Activated effector memory CD4-positive, alpha-beta T cell treated with anti-CD3 and anti-CD28 coated beads, Interleukin-2, amount 50 U/mL, for 16 hours (primary cell): ENCODE results near the gene GCKR.

Experiments used
- DNase-seq: peaks from one replicate; pipeline ENCODE4 v3.0.0-alpha.2; 2020

The GCKR gene, protein sequence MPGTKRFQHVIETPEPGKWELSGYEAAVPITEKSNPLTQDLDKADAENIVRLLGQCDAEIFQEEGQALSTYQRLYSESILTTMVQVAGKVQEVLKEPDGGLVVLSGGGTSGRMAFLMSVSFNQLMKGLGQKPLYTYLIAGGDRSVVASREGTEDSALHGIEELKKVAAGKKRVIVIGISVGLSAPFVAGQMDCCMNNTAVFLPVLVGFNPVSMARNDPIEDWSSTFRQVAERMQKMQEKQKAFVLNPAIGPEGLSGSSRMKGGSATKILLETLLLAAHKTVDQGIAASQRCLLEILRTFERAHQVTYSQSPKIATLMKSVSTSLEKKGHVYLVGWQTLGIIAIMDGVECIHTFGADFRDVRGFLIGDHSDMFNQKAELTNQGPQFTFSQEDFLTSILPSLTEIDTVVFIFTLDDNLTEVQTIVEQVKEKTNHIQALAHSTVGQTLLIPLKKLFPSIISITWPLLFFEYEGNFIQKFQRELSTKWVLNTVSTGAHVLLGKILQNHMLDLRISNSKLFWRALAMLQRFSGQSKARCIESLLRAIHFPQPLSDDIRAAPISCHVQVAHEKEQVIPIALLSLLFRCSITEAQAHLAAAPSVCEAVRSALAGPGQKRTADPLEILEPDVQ

DNA sequence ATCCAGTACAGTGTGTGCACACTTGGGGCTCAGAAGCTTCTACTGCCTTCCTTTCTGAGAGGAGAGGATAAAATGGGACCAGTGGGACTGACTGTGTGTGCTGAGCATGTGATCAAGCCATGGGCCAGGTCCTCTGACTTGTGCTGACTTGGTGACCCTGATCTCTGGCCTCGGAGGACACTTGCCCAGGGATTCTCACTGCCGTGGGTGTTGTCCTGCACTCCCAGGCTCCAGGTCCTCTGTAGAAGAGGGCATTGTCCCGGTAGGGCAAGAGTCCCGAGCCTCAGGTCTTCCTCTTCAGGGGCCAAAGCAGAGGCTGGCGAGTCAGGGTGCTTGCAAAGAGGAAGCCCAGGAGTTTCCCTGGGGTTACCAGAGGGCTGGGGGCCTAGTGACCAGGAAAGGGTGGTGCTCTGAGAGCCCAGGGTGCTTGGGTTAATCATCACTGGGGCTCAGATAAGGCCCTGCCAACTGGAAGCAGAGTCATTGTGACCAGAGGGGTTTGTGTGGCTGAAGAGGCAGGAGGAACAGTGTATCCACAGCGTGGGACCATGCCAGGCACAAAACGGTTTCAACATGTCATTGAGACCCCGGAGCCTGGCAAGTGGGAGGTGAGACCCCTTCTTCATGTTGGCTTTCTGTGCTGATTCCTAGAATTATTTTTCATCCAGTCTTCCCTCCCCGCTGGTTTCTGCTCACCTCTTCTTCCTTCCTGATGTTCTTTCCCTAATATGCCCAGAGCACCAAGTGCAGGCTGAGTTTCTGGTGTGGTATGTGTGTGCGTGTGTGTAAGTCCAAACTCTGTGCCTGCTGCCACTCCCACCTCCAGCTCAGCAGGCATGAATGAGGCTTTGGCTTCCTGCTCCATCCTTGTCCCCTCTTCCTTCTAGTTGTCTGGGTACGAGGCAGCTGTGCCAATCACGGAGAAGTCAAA lies at the start of gene GCKR:
Gene GCKR, plus strand, starts transcription at position 483 of the 931 bp plus-strand sequence. Its CDS starts 66 bp downstream, at position 549.
- DNase-seq = no peak

DNA sequence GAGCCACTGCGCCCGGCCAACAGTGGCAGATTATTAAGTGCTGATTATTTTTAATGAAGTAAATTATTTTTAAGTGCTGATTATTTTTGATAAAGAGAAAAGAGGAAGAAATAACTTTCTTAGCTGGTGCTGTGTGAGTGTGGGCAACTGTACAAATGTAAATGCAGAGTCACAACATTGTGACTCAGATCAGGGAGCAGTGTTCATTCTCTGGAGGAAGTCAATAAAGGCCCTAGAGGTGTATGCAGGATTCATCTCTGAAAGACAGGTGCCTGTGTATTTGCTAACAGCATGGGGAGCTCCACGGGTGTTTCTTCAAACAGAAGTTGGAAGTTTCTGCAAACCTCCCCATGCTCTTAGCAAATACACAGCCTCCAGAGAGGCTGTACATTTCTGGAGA lies 48.3 kb upstream of the GCKR start:
- no peak for DNase-seq

DNA sequence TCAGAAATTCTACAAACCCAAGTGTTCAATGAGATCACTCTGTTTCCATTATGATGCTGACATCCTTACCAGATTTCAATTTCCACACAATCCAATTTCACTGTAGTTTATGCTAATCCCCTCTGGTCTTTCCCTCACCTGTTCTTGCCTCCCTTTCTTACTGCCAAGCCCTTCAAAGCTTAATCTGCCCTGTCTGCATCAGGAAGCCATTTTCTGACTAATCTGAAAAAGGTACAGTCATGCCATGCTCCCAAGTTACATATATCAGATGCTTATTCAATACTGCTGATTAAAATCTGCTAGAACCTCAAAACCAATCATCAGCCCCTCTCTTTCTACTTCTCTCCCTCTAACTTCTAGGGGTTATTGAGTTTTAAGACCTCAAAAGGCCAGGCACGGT lies 45.5 kb upstream of the GCKR start:
- DNase-seq = no peak

DNA sequence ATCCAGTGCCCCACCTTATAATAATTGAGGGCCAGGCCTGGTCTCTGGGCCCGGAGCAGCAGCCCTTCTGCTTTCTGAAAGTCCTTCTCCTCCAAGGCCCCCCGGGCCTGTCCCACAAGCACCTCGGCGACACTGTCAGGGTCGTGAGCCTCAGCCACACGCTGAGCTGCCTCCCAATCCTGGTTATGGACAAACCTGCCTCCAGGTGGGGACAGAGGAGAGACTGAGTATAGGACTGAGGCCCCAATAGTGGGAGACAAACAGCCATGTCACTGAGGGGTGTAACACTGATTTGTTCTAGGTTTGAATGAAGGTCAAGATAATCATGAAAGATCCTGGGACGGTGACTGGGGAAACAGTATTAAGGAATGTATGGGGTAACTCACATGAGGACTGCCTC lies 42.7 kb upstream of the GCKR start:
- DNase-seq = no peak

DNA sequence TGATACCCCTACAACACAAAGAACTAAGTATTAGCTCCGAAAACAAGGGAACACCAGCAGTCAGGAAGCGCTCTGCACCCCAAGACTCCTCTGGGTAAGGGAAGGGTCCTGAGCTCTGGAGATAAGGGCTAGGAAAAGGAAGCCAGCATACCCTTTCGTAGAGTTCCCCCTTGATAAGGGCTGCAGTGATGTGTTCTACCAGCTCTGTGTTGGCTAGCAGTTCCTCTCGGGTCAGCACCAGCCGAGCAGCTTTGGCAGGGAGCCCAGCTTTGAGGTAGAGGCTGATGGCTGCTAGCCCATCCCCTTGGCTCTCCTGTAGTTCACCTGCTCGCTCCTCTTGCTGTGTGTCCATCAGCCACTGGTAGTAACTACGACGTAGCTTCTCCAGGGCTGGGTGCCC lies 35.5 kb upstream of the GCKR start:
- no peak for DNase-seq

DNA sequence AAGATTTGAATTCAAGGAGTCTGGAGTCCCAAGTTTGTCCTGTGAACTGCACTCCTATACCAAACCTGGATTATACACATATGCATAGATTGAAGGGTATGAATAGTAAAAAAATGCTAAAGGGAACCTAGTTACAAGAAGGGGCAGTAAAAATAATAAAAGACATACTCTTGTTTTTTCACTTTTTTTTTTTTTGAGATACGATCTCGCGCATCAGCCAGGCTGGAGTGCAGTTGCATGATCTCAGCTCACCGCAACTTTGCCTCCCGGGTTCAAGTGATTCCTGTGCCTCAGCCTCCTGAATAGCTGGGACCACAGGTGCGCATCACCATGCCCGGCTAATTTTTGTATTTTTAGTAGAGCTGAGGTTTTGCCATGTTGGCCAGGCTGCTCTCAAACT lies 32.2 kb upstream of the GCKR start:
- no peak for DNase-seq

DNA sequence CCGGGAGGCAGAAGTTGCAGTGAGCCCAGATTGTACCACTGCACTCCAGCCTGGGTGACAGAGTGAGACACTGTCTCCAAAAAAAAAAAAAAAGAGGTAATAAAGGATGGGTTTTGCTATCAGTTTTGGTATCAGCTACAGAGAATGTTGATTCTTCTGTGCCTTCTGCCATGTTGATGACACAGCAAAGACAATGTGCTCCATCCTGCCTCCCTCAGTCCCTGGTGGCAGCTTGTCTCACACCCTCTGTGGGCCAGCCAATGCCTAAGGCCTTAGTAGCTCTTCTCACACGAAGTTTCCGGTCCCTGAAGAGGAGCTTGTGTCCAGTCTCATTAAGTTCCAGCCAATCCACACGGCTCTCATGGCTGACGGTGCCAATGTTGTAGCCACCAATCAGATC lies 24.7 kb upstream of the GCKR start:
- DNase-seq = no peak

DNA sequence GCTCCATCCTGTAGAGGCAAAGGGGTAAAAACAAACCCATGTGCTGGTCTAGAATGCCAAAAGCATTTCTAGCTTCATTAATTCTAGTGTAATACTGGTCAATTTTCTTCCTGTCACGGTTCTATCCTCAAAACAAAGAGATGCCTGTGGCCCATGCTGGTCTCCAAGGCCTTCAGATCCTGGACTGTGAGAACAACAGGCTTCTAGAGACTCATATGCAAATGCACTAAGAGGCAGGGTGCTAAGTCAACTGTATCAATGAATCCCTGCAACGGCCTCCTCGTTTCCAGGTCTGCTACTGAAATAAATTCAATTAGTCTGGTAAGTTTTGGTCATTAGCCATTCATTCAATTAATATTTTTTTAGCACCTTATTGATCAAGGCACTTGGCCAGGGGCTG lies 11.1 kb upstream of the GCKR start:
- DNase-seq = no peak

DNA sequence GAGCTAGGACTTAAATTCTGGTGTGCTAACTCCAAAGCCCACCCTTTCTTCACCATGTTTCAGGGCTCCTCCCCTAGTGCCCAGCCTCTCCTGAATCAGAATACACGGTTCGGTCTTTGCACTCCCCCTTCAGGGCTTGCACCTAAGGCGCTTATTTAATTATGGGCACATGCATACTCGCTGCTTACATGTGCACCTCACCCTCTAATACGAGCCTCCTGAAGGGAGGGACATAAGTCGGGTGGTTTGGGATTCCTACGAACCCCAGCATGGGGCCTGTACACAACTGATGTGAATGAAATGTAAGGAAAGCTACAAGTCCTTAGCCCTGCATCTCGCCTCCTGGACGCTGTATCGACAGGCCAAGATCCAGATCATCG lies 7.5 kb upstream of the GCKR start:
- no peak for DNase-seq

DNA sequence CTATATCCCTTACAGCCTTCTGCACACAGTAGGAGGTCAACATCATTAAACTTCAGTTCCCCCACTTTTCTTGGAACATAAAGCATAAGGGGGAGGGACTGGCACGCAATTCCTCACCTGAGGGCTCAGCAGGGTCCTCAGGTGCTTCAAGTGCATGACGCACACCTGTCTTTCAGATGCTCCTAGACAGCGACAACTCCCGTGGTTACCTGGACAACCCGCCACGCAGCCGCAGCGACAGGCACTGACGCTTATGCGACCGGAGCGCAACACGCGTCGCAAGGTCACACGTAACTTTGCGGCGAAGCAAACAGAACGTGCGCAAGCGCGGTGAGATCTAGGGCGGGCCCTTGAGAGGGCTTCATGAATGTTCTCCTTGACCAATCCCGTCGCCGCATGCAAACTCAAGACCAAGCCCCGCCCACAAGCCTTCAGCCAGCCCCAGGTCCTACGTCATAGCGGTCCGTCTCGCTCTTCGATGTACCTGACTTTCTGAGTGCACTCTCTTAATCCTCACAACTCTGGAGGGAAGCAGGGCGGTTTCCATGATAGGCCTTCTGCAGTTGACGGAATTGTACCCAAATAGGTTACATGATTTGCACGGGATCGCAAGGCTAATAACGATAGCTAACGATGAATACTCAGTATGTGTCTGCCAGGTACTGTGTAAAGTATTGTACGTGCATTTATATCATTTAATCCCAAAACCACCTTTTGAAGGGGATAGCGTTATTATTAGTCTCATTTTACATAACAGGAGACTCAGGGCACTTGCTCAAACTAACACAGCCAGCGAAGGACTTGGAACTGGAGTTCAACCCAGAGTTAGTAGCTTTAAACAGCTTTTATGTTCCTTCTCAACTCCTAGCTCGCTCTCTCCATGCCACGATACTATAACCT lies 6.9 kb upstream of the GCKR start, which contains the start of gene IFT172:
Gene IFT172, minus strand, starts transcription at position 246 of the 900 bp plus-strand sequence. Its CDS starts 90 bp downstream, at position 156.
- peak; percentile 100 for DNase-seq

DNA sequence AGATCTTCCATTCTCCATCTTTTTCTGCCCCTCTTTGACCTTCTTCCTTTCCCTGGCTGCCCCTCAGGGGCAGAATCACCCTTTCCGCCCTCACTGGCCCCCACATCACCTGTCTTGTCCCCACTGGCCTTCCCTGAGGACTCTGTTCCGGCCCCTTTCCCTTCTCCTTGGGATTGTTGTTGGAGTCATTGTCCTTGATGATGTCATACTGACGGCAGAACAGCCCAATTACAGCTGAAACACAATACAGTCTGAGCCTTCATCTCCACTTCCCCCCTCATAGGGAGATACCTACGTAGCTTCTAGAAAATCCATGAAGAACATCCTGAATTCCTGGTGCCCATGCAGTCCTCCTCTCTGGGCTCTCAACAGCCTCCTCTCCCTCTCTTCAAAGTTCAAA lies 4.1 kb upstream of the GCKR start:
- DNase-seq = no peak

DNA sequence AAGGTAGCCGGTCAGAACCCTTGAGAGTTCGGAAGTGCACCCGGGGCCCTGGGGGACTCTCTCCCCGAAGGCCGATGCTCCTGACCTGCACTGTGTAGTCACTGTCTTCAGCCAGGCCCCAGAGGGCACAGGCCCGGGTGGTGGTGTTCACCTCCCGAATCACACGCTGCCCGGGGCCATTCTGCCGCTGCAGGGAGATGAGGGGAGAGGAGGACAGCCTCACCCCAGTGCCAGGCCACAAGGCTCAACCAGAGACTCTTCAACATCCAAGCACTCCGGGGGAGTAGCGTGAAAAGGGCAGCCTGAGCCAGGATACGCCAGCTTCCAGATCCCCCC lies 2.7 kb upstream of the GCKR start:
- DNase-seq = no peak

DNA sequence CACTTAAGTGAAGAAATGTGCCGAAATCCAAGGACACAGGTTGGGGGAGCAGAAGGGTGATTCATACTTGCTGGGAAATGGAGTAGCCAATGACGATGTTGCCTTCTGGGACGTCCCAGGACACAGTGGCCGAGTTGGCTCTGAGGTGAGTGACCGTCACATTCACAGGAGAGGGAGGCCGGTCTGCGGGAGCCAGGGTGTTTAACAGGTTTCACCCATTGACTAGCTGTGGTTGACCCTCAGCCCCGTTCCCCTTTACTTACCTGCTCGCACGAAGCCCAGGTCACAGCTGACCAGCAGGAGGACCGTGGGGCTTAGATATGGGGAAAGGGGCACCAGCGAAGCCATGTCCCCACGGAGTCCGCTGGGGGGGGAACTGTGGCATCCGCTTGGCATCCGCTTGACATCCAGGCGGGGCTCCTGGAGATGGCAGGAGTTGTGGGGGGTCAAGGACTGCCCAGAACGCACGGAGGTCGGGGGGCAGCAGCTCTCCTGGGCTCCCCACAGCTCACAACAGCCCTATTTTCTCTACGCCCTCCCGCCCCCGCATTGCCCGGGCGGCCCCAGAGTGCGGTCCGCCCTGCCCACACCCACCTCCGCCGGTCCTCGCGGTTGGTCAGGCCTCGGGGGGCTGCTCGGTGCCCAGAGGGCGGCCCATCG lies 2.2 kb upstream of the GCKR start:
- no peak for DNase-seq

DNA sequence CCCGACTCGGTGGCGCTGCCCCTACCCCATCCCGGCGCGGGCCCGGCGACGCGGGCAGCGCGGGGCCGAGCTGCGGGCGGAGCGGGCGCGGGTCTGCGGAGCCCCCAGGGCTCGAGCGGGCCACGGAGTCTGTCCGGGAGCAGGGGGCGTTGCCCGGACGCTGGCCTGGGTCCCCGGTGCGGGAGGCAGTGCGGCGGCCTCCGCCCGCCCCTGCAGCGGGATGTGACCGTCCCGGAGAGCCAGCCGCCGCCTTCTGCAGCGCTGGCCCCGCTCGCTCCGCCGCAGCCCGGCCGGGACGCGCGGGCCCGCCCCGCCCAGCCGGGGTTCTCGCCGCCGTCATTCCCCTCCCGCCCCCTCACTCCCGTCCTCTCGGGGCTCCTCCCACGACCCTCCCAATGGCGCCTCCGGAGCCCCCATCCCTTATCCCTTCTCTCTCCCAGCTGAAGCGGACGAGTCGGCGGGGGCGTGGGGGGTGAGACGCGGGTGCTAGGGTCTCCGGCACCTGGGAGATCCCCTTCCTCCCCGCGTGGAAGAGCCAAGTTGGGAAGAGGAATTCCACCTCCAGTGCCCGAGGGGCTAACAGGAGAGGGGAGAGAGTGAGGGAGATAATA lies 1.6 kb upstream of the GCKR start, which contains the start of gene FNDC4:
Gene FNDC4, minus strand, starts transcription at position 257 of the 611 bp plus-strand sequence. CDS start 521 bp downstream, outside the sequence.
- peak; percentile 69 for DNase-seq

DNA sequence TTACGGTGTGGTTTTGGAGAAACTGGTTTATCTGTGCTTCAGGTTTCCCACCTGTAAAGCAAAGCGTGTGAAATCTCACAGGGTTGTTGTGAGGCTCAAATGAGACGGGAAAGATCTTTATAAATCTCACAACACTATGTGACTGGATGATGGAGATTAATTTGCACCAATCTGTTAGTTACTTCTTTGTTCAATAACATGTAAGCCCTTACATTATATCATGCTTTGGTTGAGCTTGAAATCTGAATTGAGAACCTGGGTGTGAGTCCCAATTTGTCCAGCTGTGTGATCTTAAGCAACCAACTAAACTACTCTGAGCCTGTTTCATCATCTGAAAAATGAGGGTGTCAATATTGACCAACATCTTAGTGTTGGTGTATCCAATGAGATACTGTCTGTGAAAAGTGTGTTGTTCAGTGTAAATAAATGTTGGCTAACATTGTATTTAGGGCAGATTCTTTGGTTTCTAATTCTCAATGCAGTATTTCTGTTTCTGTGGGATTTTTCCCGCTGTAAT lies 741 bp upstream of the GCKR start:
- DNase-seq = no peak

DNA sequence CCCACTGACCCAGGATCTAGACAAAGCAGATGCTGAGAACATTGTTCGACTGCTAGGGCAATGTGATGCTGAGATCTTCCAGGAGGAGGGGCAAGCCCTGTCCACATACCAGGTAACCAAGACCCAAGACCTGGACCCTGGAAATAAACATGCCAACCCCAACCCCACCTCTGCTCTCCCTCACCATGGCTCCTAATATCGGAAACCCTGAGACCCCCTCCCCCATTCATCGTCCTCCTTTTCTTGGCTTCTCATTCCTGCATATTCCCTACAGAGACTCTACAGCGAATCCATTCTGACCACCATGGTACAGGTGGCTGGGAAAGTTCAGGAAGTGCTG lies 619 bp downstream of the GCKR start:
- DNase-seq = no peak

DNA sequence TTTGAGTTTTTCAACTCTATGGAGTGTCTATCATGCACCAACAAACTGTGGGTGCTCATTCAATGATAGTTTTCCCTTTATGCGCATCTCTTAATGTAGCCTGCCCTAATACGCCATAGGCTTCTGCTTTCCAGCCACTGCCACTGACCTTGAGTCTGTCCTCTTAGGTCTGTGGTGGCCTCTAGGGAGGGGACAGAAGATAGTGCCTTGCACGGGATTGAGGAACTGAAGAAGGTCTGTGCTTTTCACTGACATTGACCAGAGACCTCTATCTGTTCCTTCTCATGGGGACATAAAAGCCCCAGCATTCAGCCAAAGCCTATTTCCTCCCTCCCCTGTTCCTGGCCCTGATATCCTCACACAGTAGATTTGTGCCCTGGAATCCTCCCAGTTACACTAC lies 2.3 kb downstream of the GCKR start:
- DNase-seq = no peak

DNA sequence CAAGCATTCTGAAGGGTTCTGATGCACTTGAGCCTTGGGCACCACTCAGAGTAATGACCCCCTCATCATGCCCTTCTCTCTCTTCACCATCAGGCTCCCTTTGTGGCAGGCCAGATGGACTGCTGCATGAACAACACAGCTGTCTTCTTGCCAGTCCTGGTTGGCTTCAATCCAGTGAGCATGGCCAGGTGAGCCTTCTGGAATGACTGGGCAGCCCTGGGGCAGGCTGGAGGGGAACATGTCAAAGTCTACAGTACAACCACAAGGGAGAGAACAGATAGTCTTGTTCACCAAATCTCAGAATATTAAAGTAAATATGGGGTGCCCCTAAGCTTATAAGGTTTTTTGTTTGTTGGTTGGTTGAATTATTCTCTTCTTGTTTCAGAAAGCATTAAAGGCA lies 4.4 kb downstream of the GCKR start:
- DNase-seq = no peak

DNA sequence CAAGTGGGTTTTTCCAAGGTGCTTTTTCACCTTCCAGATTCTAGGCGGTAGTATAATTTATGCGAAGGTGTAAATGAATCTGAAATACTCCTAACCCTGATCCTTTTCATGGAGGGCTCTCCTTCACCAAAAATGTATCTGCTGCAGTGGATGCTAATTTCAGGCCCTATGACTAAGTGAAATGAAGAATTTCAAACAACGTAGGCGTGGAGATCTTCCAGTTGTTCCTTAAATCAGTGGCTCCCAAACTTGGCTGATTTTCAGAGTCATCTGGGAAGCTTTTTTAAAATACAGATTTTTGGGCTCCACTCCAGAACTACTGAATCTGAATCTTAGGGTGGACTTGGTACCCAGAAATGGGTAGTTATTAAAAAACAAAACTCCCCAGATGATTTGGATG lies 5.5 kb downstream of the GCKR start:
- DNase-seq = no peak

DNA sequence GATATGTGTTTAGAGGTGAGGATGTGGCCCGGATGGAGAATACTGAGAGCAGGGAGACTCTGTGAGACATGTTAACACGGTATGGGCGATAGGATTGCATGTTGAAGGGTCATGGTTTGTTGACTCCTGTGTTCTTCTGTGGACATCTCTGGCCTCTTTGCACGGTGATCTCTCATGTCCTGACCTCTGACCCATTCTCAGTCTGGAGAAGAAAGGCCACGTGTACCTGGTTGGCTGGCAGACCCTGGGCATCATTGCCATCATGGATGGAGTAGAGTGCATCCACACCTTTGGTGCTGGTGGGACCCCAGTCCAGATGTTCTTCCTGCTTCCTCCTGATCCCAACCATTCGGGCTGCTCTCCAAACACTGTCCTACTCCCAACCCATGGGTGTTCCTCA lies 9.9 kb downstream of the GCKR start:
- DNase-seq = no peak

DNA sequence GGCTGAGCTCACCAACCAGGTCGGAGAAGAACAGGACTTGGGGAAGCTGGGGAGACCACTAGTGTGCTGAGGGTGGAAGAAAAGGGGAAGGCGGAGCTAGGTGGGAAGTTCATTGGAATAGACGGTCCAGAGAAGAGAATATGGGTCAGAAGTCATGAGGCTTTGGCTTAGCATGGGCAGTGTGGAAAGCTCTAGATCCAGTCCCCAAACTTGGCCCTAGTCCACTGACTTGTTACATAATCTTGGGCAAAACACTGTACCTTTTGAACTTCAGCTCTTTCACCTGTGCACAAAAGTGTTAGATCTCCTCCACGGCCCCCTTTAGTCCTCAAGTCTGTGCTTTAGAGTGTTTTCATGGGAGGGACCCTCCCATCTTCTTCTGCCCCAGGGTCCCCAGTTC lies 10.7 kb downstream of the GCKR start:
- no peak for DNase-seq
